GM19239 (cell line): ENCODE data around the gene CTCF.
"Not testable (repeated sequence)": the region's sequence is repeated elsewhere in the genome, so short reads cannot be mapped to it uniquely, and the experiment has no call there.

Experiments used
- DNase-seq: peaks from one replicate; pipeline ENCODE4 v3.0.0; 2011; ENCODE audit warnings: low spot score; ENCODE audit not compliant: insufficient read length
- FAIRE-seq: peaks from 2 replicates; lab custom pipeline; 2011; peaks lifted over from hg19 to GRCh38; lab: Jason Lieb, UNC

CTCF gene

GRCh38 chr16:67533987-67534386, 28.3 kb upstream of the CTCF start:
- not testable (repeated sequence) for DNase-seq, FAIRE-seq

GRCh38 chr16:67534431-67534830, 27.9 kb upstream of the CTCF start:
- FAIRE-seq (no peak), DNase-seq (no peak)

GRCh38 chr16:67535201-67535600, 27.1 kb upstream of the CTCF start:
- FAIRE-seq (no peak), DNase-seq (no peak)

- DNase-seq = no peak
- FAIRE-seq = peak; percentile 74
Measured at GRCh38 chr16:67537270-67537635, 25.1 kb upstream of the CTCF start.

- FAIRE-seq (no peak), DNase-seq (peak; percentile 69)
Measured at GRCh38 chr16:67537636-67538591, 24.4 kb upstream of the CTCF start.

- FAIRE-seq (no peak), DNase-seq (no peak)
Measured at GRCh38 chr16:67538666-67539101, 23.6 kb upstream of the CTCF start.

- no peak for DNase-seq
- FAIRE-seq = no peak
Measured at GRCh38 chr16:67539271-67539670, 23.1 kb upstream of the CTCF start.

- no peak for FAIRE-seq
- no peak for DNase-seq
Measured at GRCh38 chr16:67539691-67540635, 22.4 kb upstream of the CTCF start.

- FAIRE-seq = no peak
- no peak for DNase-seq
Measured at GRCh38 chr16:67540756-67541155, 21.6 kb upstream of the CTCF start.

GRCh38 chr16:67541391-67542263, 20.7 kb upstream of the CTCF start:
- FAIRE-seq = no peak
- no peak for DNase-seq

- FAIRE-seq = peak; percentile 91
- DNase-seq = peak; percentile 81
Measured at GRCh38 chr16:67542464-67542863, 19.9 kb upstream of the CTCF start.

GRCh38 chr16:67543036-67543435, 19.3 kb upstream of the CTCF start:
- no peak for DNase-seq
- FAIRE-seq = no peak

- no peak for FAIRE-seq
- DNase-seq = no peak
Measured at GRCh38 chr16:67543582-67543981, 18.7 kb upstream of the CTCF start.

GRCh38 chr16:67544329-67544841, 17.9 kb upstream of the CTCF start:
- DNase-seq = no peak
- FAIRE-seq = no peak

- FAIRE-seq = no peak
- DNase-seq = no peak
Measured at GRCh38 chr16:67544844-67545664, 17.3 kb upstream of the CTCF start.

GRCh38 chr16:67545665-67546024, 16.7 kb upstream of the CTCF start:
- FAIRE-seq = no peak
- no peak for DNase-seq

- DNase-seq (no peak), FAIRE-seq (no peak)
Measured at GRCh38 chr16:67546091-67546501, 16.2 kb upstream of the CTCF start.

- FAIRE-seq (peak; percentile 97), DNase-seq (peak; percentile 76)
Measured at GRCh38 chr16:67546761-67547422, 15.4 kb upstream of the CTCF start.
